Activated T-helper 17 cell treated with anti-CD3 and anti-CD28 coated beads, Interleukin-2, amount 50 U/mL, for 72 hours (primary cell): ENCODE results near the gene FAM117B. TPM values are rescaled to one million over a fixed set of nuclear protein-coding genes. Genes with fewer than 3 reads are reported as not detected.

Experiments
- ATAC-seq: fragments of 150-1000 bp; cut with Tn5 transposase; replicated peaks from 2 replicates; pipeline ENCODE4 v1.10.0; 2021; ENCODE audit warnings: mild to moderate bottlenecking, moderate library complexity
- H3K27ac Mint-ChIP-seq: one replicate; pipeline ENCODE4 v1.8.0; 2022; ENCODE audit warnings: mixed read lengths
- H3K27me3 Mint-ChIP-seq: one replicate; pipeline ENCODE4 v1.8.0; 2022; ENCODE audit warnings: mixed read lengths
- H3K36me3 Mint-ChIP-seq: one replicate; pipeline ENCODE4 v1.8.0; 2022; ENCODE audit warnings: low read depth, mild to moderate bottlenecking, mixed read lengths
- H3K4me1 Mint-ChIP-seq: one replicate; pipeline ENCODE4 v1.8.0; 2022; ENCODE audit warnings: mixed read lengths
- H3K4me3 Mint-ChIP-seq: one replicate; pipeline ENCODE4 v1.8.0; 2022; ENCODE audit warnings: mild to moderate bottlenecking, mixed read lengths
- H3K9me3 Mint-ChIP-seq: one replicate; pipeline ENCODE4 v1.8.0; 2022; ENCODE audit warnings: mixed read lengths
- total RNA-seq, 2 donors: library from RNA; stranded (reverse); gene quantifications; one replicate each; pipeline ENCODE4 v1.2.3, GENCODE V29; 2022

The FAM117B gene
- total RNA-seq, 2 donors from 2014 or later, result 5.6 to 26.1 TPM

GRCh38 chr2:202749477-202749876 is 114.7 kb downstream of the FAM117B start:
- Mint-ChIP-seq H3K27me3 (no peaks in the 10 kb centered on the region), H3K4me3 (no peak overlapping the region), H3K4me1 (peaks cover 9% of the 10 kb centered on the region), H3K27ac (no peak overlapping the region), H3K9me3 (no peaks in the 10 kb centered on the region), H3K36me3 (peaks cover under 1% of the 10 kb centered on the region)
- ATAC-seq, result no peak

DNA sequence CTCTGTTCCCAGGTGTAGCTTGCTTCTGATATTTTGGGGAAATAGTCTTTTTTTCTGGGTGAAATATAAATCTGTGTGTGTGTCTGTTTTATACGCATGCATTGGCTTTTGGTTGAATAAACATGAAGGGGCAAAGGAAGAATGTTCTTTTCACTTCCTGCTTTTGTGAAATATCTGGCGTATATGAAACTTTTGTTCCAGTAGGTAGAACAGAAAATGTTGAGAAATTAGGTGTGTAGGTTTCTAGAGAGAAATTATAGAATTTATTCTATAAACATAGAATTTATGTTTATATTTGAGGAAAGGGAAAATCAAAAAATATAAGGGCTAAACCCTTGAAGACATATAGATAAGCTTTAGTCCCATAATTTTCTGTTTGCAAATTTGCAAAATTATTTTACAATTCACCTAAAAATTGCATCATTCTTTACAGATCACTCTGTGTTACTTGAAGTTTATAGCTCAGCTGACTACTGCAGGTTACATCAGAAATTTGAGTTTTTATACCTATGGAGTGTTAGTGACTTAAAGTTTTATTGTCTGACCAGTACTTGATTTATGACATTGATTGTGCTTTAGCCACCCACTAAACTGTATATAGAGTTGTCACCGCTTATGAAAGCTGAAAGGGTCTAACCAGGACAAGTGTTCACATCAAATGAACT is 116.1 kb downstream of the FAM117B start:
- H3K4me1 Mint-ChIP-seq, result peaks cover 9% of the 10 kb centered on the region
- no peak overlapping the region for H3K4me3 Mint-ChIP-seq
- no peaks in the 10 kb centered on the region for H3K9me3 Mint-ChIP-seq
- no peaks in the 10 kb centered on the region for H3K27me3 Mint-ChIP-seq
- no peak for ATAC-seq
- peaks cover 14% of the 10 kb centered on the region for H3K36me3 Mint-ChIP-seq
- no peak overlapping the region for H3K27ac Mint-ChIP-seq

GRCh38 chr2:202752071-202752470 is 117.3 kb downstream of the FAM117B start:
- no peak for ATAC-seq
- H3K36me3 Mint-ChIP-seq, result peaks cover 26% of the 10 kb centered on the region
- H3K4me3 Mint-ChIP-seq, result no peak overlapping the region
- no peaks in the 10 kb centered on the region for H3K9me3 Mint-ChIP-seq
- no peaks in the 10 kb centered on the region for H3K27me3 Mint-ChIP-seq
- H3K27ac Mint-ChIP-seq, result no peak overlapping the region
- H3K4me1 Mint-ChIP-seq, result peaks cover 9% of the 10 kb centered on the region

- Mint-ChIP-seq H3K36me3 (peaks cover 54% of the 10 kb centered on the region), H3K27ac (no peak overlapping the region), H3K9me3 (no peaks in the 10 kb centered on the region), H3K4me1 (peaks cover 9% of the 10 kb centered on the region), H3K4me3 (no peak overlapping the region), H3K27me3 (no peaks in the 10 kb centered on the region)
- ATAC-seq, result no peak
These were observed 120.2 kb downstream of the FAM117B start for GRCh38 chr2:202754936-202755335.

GRCh38 chr2:202756598-202756997 is 121.8 kb downstream of the FAM117B start:
- no peaks in the 10 kb centered on the region for H3K27me3 Mint-ChIP-seq
- peaks cover 69% of the 10 kb centered on the region for H3K36me3 Mint-ChIP-seq
- no peaks in the 10 kb centered on the region for H3K9me3 Mint-ChIP-seq
- H3K4me1 Mint-ChIP-seq, result peaks cover 14% of the 10 kb centered on the region
- no peak overlapping the region for H3K4me3 Mint-ChIP-seq
- H3K27ac Mint-ChIP-seq, result no peak overlapping the region
- no peak for ATAC-seq

DNA sequence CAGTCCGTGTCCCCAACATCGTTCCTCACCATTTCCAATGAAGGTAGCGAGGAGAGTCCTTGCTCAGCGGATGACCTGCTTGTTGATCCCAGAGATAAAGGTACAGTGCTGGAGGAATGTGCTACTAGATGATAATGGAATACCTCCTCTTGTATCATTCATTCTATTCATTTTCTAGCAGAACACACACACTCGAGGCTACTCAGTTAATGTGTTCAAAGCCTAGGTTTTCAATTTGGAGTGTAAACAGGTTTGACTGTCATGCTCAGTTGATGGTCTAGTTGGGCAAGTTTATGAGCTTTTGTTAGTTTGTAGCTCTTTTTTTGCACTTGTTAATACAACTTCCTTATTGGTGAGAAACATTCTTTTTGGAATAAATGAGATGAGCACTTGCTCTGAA is 122.6 kb downstream of the FAM117B start:
- Mint-ChIP-seq H3K9me3 (no peaks in the 10 kb centered on the region), H3K36me3 (peaks cover 71% of the 10 kb centered on the region), H3K27me3 (no peaks in the 10 kb centered on the region), H3K4me3 (no peak overlapping the region), H3K4me1 (peaks cover 17% of the 10 kb centered on the region), H3K27ac (no peak overlapping the region)
- ATAC-seq, result no peak

GRCh38 chr2:202758128-202758527 is 123.4 kb downstream of the FAM117B start:
- H3K36me3 Mint-ChIP-seq, result peaks cover 77% of the 10 kb centered on the region
- peaks cover 20% of the 10 kb centered on the region for H3K4me1 Mint-ChIP-seq
- H3K4me3 Mint-ChIP-seq, result no peak overlapping the region
- no peaks in the 10 kb centered on the region for H3K27me3 Mint-ChIP-seq
- peak overlapping the region; percentile 20 for H3K27ac Mint-ChIP-seq
- no peak for ATAC-seq
- no peaks in the 10 kb centered on the region for H3K9me3 Mint-ChIP-seq

DNA sequence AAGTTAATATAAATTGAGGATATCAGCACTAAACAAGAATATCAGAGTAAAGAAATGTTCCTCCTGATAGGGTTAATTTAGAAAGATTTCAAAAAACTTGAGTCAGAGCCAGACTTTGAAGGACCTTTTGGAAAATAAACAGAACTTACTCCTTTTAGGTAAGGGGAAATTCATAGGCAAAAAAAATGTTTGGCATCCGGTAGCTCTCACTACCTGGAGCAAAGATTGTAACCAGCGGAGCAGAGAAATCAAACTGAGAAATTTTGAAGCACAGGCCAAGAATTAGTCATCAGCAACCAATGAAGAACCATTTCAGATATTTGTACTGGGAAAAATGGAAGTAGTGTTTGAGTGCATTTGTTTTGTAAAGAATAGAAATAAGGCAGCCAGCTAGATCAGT is 123.8 kb downstream of the FAM117B start:
- Mint-ChIP-seq H3K36me3 (peaks cover 77% of the 10 kb centered on the region), H3K27ac (no peak overlapping the region), H3K4me3 (no peak overlapping the region), H3K9me3 (no peaks in the 10 kb centered on the region), H3K27me3 (no peaks in the 10 kb centered on the region), H3K4me1 (peaks cover 17% of the 10 kb centered on the region)
- no peak for ATAC-seq

DNA sequence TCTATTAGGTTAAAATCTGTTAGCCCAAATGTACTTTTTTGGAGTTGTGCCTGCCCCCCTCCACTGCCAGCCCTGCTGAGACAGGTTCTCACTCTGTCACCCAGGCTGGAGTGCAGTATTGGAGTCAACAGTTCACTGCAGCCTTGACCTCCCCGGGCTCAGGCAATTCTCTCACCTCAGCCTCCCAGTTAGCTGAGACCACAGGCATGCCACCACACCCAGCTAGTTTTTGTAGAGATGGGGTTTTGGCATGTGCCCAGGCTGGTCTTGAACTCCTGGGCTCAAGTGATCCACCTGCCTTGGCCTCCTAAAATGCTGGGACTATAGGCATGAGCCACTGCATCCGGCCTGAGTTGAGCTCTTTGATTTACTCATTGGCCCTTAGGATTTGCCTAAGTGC is 126.1 kb downstream of the FAM117B start:
- Mint-ChIP-seq H3K27ac (peak overlapping the region; percentile 74), H3K4me3 (no peak overlapping the region), H3K27me3 (no peaks in the 10 kb centered on the region), H3K36me3 (peaks cover 77% of the 10 kb centered on the region), H3K9me3 (no peaks in the 10 kb centered on the region), H3K4me1 (peaks cover 14% of the 10 kb centered on the region)
- no peak for ATAC-seq

GRCh38 chr2:202762556-202762955 is 127.8 kb downstream of the FAM117B start:
- ATAC-seq, result peak; percentile 58
- Mint-ChIP-seq H3K27ac (peak overlapping the region; percentile 37), H3K27me3 (no peaks in the 10 kb centered on the region), H3K4me1 (peaks cover 14% of the 10 kb centered on the region), H3K36me3 (peaks cover 70% of the 10 kb centered on the region), H3K4me3 (peak overlapping the region; percentile 16), H3K9me3 (no peaks in the 10 kb centered on the region)

- ATAC-seq, result no peak
- Mint-ChIP-seq H3K36me3 (peaks cover 57% of the 10 kb centered on the region), H3K27ac (no peak overlapping the region), H3K4me1 (peaks cover 18% of the 10 kb centered on the region), H3K27me3 (no peaks in the 10 kb centered on the region), H3K4me3 (no peak overlapping the region), H3K9me3 (no peaks in the 10 kb centered on the region)
These were observed 129.1 kb downstream of the FAM117B start for GRCh38 chr2:202763916-202764315.

GRCh38 chr2:202764991-202765390 is 130.2 kb downstream of the FAM117B start:
- peaks cover 55% of the 10 kb centered on the region for H3K36me3 Mint-ChIP-seq
- no peaks in the 10 kb centered on the region for H3K9me3 Mint-ChIP-seq
- H3K4me1 Mint-ChIP-seq, result peaks cover 18% of the 10 kb centered on the region
- no peak overlapping the region for H3K27ac Mint-ChIP-seq
- H3K27me3 Mint-ChIP-seq, result no peaks in the 10 kb centered on the region
- ATAC-seq, result no peak
- H3K4me3 Mint-ChIP-seq, result no peak overlapping the region

GRCh38 chr2:202765436-202765835 is 130.7 kb downstream of the FAM117B start:
- Mint-ChIP-seq H3K27me3 (no peaks in the 10 kb centered on the region), H3K9me3 (no peaks in the 10 kb centered on the region), H3K4me1 (peaks cover 18% of the 10 kb centered on the region), H3K27ac (no peak overlapping the region), H3K4me3 (no peak overlapping the region), H3K36me3 (peaks cover 54% of the 10 kb centered on the region)
- no peak for ATAC-seq

DNA sequence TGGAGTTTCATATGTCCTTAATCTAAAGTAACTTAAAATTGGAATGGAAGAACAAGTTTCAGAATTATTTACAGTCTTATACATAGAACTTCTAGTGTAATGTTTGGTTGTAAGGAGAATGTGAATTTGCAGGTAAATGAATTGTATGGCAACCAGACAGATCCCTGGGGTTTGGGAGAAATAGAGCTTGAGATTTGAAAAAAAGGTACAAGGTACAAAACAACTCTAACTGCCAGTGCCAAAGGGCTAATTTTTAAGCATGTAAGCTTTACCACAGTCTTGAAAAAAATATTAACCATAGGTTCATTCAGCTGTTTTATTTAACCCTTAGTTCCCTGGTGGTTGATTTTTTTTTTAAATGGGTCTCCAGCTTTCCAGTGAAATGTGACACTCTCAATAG is 133.5 kb downstream of the FAM117B start:
- Mint-ChIP-seq H3K4me1 (peaks cover 5% of the 10 kb centered on the region), H3K27me3 (no peaks in the 10 kb centered on the region), H3K4me3 (no peak overlapping the region), H3K36me3 (peaks cover 61% of the 10 kb centered on the region), H3K27ac (peak overlapping the region; percentile 58), H3K9me3 (no peaks in the 10 kb centered on the region)
- no peak for ATAC-seq

- Mint-ChIP-seq H3K4me3 (no peak overlapping the region), H3K27me3 (no peaks in the 10 kb centered on the region), H3K36me3 (peaks cover 67% of the 10 kb centered on the region), H3K4me1 (peaks cover 5% of the 10 kb centered on the region), H3K27ac (no peak overlapping the region), H3K9me3 (no peaks in the 10 kb centered on the region)
- ATAC-seq, result no peak
These were observed 134.4 kb downstream of the FAM117B start for GRCh38 chr2:202769201-202769600.

GRCh38 chr2:202771336-202771735 is 136.6 kb downstream of the FAM117B start:
- Mint-ChIP-seq H3K4me3 (no peak overlapping the region), H3K36me3 (peaks cover 66% of the 10 kb centered on the region), H3K27me3 (no peaks in the 10 kb centered on the region), H3K4me1 (peaks cover 5% of the 10 kb centered on the region), H3K9me3 (no peaks in the 10 kb centered on the region), H3K27ac (no peak overlapping the region)
- no peak for ATAC-seq
